A673 (cell line): ENCODE results near the gene CDKN2C. TPM values are rescaled to one million over a fixed set of nuclear protein-coding genes. Genes with fewer than 3 reads are reported as not detected.

Source experiments
- BruUV-seq: library from RNA; stranded (reverse); fragments of 400-500 nt; replicated peaks from 2 replicates; lab custom pipeline; 2021; lab: Mats Ljungman, UMichigan
- CTCF ChIA-PET: fragments of 300-600 bp; sonication (Branson Sonifier 250); formaldehyde crosslinking; loops from one replicate; lab custom pipeline; 2022; ENCODE audit warnings: antibody characterized with exemption; lab: Charles Lee
- POLR2A ChIA-PET: fragments of 300-600 bp; sonication (Branson Sonifier 250); formaldehyde crosslinking; loops from one replicate; lab custom pipeline; 2022; ENCODE audit warnings: antibody characterized with exemption; ENCODE audit not compliant: low non-redundant PET; lab: Charles Lee
- DNase-seq: peaks from one replicate; pipeline ENCODE4 v3.0.0-alpha.2; 2015; ENCODE audit warnings: low spot score
- H3K27ac ChIP-seq: fragments of 200-600 bp; sonication (generic); 2 replicates; pipeline ENCODE4 v1.5.1; 2016; ENCODE audit warnings: mixed run types, low read depth, mild to moderate bottlenecking, mixed read lengths, antibody characterized with exemption, low read length; ENCODE audit not compliant: poor library complexity, severe bottlenecking
- H3K27me3 ChIP-seq: fragments of 200-600 bp; sonication (generic); replicated peaks from 2 replicates; pipeline ENCODE4 v1.6.1; 2017; ENCODE audit warnings: mixed run types, low read depth, mild to moderate bottlenecking, mixed read lengths, antibody characterized with exemption, low read length; ENCODE audit not compliant: insufficient read depth, poor library complexity
- H3K36me3 ChIP-seq: fragments of 200-600 bp; sonication (generic); 2 replicates; pipeline ENCODE4 v1.6.1; 2016; ENCODE audit warnings: mixed run types, mild to moderate bottlenecking, mixed read lengths, antibody characterized with exemption, low read length; ENCODE audit not compliant: insufficient read depth, poor library complexity, severe bottlenecking
- H3K4me1 ChIP-seq: fragments of 200-600 bp; sonication (generic); 2 replicates; pipeline ENCODE4 v1.6.1; 2017; ENCODE audit warnings: mixed run types, mild to moderate bottlenecking, mixed read lengths, antibody characterized with exemption, low read length; ENCODE audit not compliant: insufficient read depth, poor library complexity, severe bottlenecking
- H3K4me3 ChIP-seq: fragments of 200-600 bp; sonication (generic); 2 replicates; pipeline ENCODE4 v1.5.1; 2016; ENCODE audit warnings: low read depth, mixed run types, mild to moderate bottlenecking, mixed read lengths, low read length; ENCODE audit not compliant: poor library complexity, severe bottlenecking
- H3K9me3 ChIP-seq: fragments of 200-600 bp; sonication (generic); 2 replicates; pipeline ENCODE4 v1.6.1; 2016; ENCODE audit warnings: mixed run types, low read depth, mild to moderate bottlenecking, mixed read lengths, antibody characterized with exemption, low read length; ENCODE audit not compliant: poor library complexity, severe bottlenecking
- CTCF ChIP-seq: fragments of 300-800, 200-600 bp; sonication (generic); conservative IDR thresholded peaks from 2 replicates; pipeline ENCODE4 v1.5.1; 2017; ENCODE audit warnings: low read depth, mild to moderate bottlenecking, antibody characterized with exemption, low read length, moderate library complexity, mixed read lengths
- EZH2 ChIP-seq: fragments of 200-600 bp; sonication (generic); IDR thresholded peaks from 2 replicates; pipeline ENCODE4 v1.6.1; 2017; ENCODE audit warnings: borderline replicate concordance, low read depth, mild to moderate bottlenecking, mixed read lengths, antibody characterized with exemption, low read length; ENCODE audit not compliant: poor library complexity, severe bottlenecking
- intact Hi-C: fragments of 100-400 bp; cut with micrococcal nuclease; formaldehyde crosslinking; loops from one replicate; pipeline ENCODE4 v1.10.0; 2022; ENCODE audit not compliant: unreplicated experiment
- total RNA-seq: library from RNA; stranded (reverse); gene quantifications from 2 replicates; pipeline ENCODE4 v1.2.3, GENCODE V29; 2021

CDKN2C gene
- total RNA-seq, 1 experiment from 2014 or later = 53.5 TPM

GRCh38 chr1:50971748-50972305 lies 1.8 kb downstream of the CDKN2C start:
- intact Hi-C loops = no loop called here
- H3K27me3 ChIP-seq = no peaks in the 10 kb centered on the region
- H3K4me3 ChIP-seq = peak overlapping the region; percentile 92
- ChIA-PET POLR2A (no interaction called here), CTCF (interaction anchor here (0.8 kb wide), 1 partner anchor 12 kb away, joined by 3 read pairs; the partner anchor contains the start of gene FAF1)
- TF ChIP-seq CTCF (no peak), EZH2 (no peak)
- peak overlapping the region; percentile 97 for H3K27ac ChIP-seq
- DNase-seq = no peak
- H3K36me3 ChIP-seq = peaks cover 19% of the 10 kb centered on the region
- H3K4me1 ChIP-seq = peaks cover 44% of the 10 kb centered on the region
- no peaks in the 10 kb centered on the region for H3K9me3 ChIP-seq
- BruUV-seq = no TSS peak

- Histone ChIP-seq H3K27ac (peak overlapping the region; percentile 63), H3K4me3 (peak overlapping the region; percentile 92), H3K36me3 (peaks cover 19% of the 10 kb centered on the region), H3K27me3 (no peaks in the 10 kb centered on the region), H3K9me3 (no peaks in the 10 kb centered on the region), H3K4me1 (peaks cover 35% of the 10 kb centered on the region)
- DNase-seq = no peak
- BruUV-seq = no TSS peak
- intact Hi-C loops = no loop called here
- TF ChIP-seq EZH2 (no peak), CTCF (no peak)
- POLR2A ChIA-PET = no interaction called here
- CTCF ChIA-PET = no interaction called here
These were observed 2.7 kb downstream of the CDKN2C start for GRCh38 chr1:50972766-50973165.

GRCh38 chr1:50973255-50973654 lies 3.2 kb downstream of the CDKN2C start:
- Histone ChIP-seq H3K36me3 (peaks cover 19% of the 10 kb centered on the region), H3K27me3 (no peaks in the 10 kb centered on the region), H3K9me3 (no peaks in the 10 kb centered on the region), H3K4me3 (peak overlapping the region; percentile 92), H3K27ac (peak overlapping the region; percentile 63), H3K4me1 (peaks cover 35% of the 10 kb centered on the region)
- ChIA-PET CTCF (no interaction called here), POLR2A (no interaction called here)
- no TSS peak for BruUV-seq
- TF ChIP-seq EZH2 (no peak), CTCF (no peak)
- DNase-seq = no peak
- intact Hi-C loops = no loop called here
